LNCaP clone FGC (cell line): ENCODE data around the gene FBXO8.

ENCODE experiments used
- DNase-seq: peaks from one replicate; pipeline ENCODE4 v3.0.0-alpha.2; 2011; ENCODE audit warnings: low read depth
- H3K4me3 ChIP-seq: 2 replicates; pipeline ENCODE4 v1.5.1; 2011; ENCODE audit warnings: mild to moderate bottlenecking, low read depth, low read length, control low read depth
- TF ChIP-seq, protein P1 (sequence below): IDR thresholded peaks from 2 replicates; pipeline ENCODE4 v1.5.1; 2012; ENCODE audit warnings: mild to moderate bottlenecking; ENCODE audit not compliant: control insufficient read depth, insufficient read depth; ENCODE audit errors: extremely low read depth

FBXO8 gene, protein sequence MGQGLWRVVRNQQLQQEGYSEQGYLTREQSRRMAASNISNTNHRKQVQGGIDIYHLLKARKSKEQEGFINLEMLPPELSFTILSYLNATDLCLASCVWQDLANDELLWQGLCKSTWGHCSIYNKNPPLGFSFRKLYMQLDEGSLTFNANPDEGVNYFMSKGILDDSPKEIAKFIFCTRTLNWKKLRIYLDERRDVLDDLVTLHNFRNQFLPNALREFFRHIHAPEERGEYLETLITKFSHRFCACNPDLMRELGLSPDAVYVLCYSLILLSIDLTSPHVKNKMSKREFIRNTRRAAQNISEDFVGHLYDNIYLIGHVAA

GRCh38 chr4:174283507-174284471 lies at the start of gene FBXO8, which contains the start of gene CEP44:
Gene FBXO8 (minus strand): TSS chr4:174283667. CDS start chr4:174263092, 20,575 bp downstream.
Gene CEP44 (plus strand): TSS chr4:174283911. CDS start chr4:174299122, 15,211 bp downstream.
- no peak for DNase-seq
- H3K4me3 ChIP-seq, result peak within 1 kb of the TSS; percentile 81
- TF ChIP-seq, protein P1, sequence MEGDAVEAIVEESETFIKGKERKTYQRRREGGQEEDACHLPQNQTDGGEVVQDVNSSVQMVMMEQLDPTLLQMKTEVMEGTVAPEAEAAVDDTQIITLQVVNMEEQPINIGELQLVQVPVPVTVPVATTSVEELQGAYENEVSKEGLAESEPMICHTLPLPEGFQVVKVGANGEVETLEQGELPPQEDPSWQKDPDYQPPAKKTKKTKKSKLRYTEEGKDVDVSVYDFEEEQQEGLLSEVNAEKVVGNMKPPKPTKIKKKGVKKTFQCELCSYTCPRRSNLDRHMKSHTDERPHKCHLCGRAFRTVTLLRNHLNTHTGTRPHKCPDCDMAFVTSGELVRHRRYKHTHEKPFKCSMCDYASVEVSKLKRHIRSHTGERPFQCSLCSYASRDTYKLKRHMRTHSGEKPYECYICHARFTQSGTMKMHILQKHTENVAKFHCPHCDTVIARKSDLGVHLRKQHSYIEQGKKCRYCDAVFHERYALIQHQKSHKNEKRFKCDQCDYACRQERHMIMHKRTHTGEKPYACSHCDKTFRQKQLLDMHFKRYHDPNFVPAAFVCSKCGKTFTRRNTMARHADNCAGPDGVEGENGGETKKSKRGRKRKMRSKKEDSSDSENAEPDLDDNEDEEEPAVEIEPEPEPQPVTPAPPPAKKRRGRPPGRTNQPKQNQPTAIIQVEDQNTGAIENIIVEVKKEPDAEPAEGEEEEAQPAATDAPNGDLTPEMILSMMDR, result no peak

DNA sequence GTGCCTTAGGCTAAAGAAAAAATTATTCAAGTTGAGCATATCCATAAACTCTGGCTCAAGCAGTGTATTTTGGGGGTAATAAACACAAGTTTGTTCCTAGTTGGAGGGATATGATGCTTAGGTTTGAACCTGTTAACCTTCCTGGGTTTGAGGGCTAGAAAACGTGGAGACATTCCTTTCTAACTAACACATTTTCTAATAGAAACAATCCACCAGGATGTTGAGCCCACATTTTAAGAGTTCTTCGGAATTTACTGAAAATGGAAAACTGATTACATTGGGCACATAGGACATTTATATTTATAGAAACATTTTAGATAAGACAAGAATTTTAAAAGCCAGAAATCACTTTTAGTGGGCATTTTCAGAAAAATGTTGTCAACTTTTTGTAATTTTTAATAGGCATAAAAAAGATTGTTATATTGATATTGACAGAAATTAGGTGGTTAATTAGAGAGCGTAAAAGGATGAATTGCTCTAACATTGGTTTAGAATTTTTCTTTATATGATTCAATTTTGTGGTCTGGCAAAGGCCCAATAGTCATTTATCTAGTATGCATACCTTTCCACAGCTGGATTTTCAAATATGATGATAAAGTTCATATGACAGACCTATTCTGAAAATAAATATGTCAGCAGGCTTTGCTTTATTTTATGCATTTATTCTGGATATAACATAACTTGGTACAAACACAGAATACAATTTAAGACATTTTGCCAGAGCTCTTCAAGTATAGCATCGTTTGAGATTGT lies 49.5 kb upstream of the FBXO8 start:
- TF ChIP-seq, protein P1, result no peak
- H3K4me3 ChIP-seq, result no peak overlapping the region
- no peak for DNase-seq

GRCh38 chr4:174324725-174325124 lies 41.3 kb upstream of the FBXO8 start:
- H3K4me3 ChIP-seq, result no peak overlapping the region
- no peak for DNase-seq
- TF ChIP-seq, protein P1, result no peak

DNA sequence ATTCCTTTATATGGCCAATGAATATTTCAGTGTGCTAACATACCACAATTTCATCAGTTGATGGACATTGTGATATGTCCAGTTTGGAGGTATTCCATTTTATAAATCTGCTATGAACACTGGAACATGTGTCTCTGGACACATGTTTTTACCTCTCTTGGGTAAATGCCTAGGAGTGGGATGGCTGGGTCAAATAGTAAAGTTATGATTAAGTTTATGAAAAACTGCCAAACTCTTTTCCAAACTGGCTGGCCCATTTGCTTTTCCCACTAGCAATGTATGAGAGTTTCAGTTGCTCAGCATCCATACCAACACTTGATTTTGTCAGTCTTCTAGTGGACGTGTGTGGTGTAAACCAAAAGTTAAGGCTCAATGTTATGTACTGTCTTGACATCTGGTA lies 40.8 kb upstream of the FBXO8 start:
- no peak overlapping the region for H3K4me3 ChIP-seq
- DNase-seq, result no peak
- TF ChIP-seq, protein P1, result no peak

GRCh38 chr4:174320494-174321199 lies 37.2 kb upstream of the FBXO8 start:
- DNase-seq, result no peak
- TF ChIP-seq, protein P1, result no peak
- no peak overlapping the region for H3K4me3 ChIP-seq
